Measurements from ENCODE around the gene ARHGAP26. TPM values are rescaled to one million over a fixed set of nuclear protein-coding genes. Genes with fewer than 3 reads are reported as not detected.

The ARHGAP26 gene
- total and polyA plus RNA-seq, 2 donors, result 15.1 to 16.2 TPM

DNA sequence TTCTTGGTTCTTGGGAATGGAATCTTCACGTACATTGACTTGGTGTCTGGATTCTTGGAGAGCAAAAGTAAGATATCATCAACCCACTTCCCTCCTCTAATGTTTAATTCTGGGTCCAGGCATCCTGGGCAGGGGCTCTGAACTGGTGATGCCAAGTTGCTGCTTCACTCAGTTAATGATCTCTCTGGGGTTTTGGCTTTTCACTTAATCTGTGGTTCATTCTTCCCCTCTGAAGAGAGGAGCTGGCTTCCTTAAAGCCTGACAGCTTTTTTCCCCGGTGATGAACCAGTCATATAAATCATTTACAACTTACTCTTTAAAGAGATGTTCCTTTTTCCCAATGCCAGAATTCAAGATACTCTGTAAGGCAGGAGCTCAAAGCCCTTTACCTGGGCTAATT lies 65.9 kb downstream of the ARHGAP26 start:
- Histone ChIP-seq H3K9me3 (ENCODE audit: control insufficient read depth in 2 of 2, insufficient read depth in 1 of 2, low read length in 1 of 2) (no peaks in the 10 kb centered on the region), H3K27ac (ENCODE audit: low read depth in 1 of 2, low read length in 1 of 2) (no peak overlapping the region), H3K27me3 (ENCODE audit: control insufficient read depth in 2 of 2, insufficient read depth in 1 of 2, low read length in 1 of 2) (no peaks in the 10 kb centered on the region), H3K4me1 (ENCODE audit: control insufficient read depth in 2 of 2, insufficient read depth in 2 of 2, low read length in 2 of 2) (no peaks in the 10 kb centered on the region), H3K36me3 (ENCODE audit: control insufficient read depth in 2 of 2, insufficient read depth in 2 of 2, low read length in 1 of 2) (no peaks in the 10 kb centered on the region), H3K4me3 (ENCODE audit: low read length in 2 of 2) (no peak overlapping the region)
- 57% methylated on average over 2 of the region's 2 CpGs for WGBS
- no peak for DNase-seq (ENCODE audit: low read depth in 6 of 9, low spot score in 9 of 9)

- Histone ChIP-seq H3K27ac (ENCODE audit: low read depth in 1 of 2, low read length in 1 of 2) (peak overlapping the region in 1 of 2 donors; percentile 2), H3K36me3 (ENCODE audit: control insufficient read depth in 2 of 2, insufficient read depth in 2 of 2, low read length in 1 of 2) (no peaks in the 10 kb centered on the region), H3K9me3 (ENCODE audit: control insufficient read depth in 2 of 2, insufficient read depth in 1 of 2, low read length in 1 of 2) (no peaks in the 10 kb centered on the region), H3K4me3 (ENCODE audit: low read length in 2 of 2) (no peak overlapping the region), H3K4me1 (ENCODE audit: control insufficient read depth in 2 of 2, insufficient read depth in 2 of 2, low read length in 2 of 2) (no peaks in the 10 kb centered on the region), H3K27me3 (ENCODE audit: control insufficient read depth in 2 of 2, insufficient read depth in 1 of 2, low read length in 1 of 2) (no peaks in the 10 kb centered on the region)
- 90% methylated on average over 8 of the region's 8 CpGs for WGBS
- no peak for DNase-seq (ENCODE audit: low read depth in 6 of 9, low spot score in 9 of 9)
These were observed 67.0 kb downstream of the ARHGAP26 start for GRCh38 chr5:142837081-142837725.

GRCh38 chr5:142838845-142839244 lies 68.7 kb downstream of the ARHGAP26 start:
- Histone ChIP-seq H3K4me1 (ENCODE audit: control insufficient read depth in 2 of 2, insufficient read depth in 2 of 2, low read length in 2 of 2) (no peaks in the 10 kb centered on the region), H3K36me3 (ENCODE audit: control insufficient read depth in 2 of 2, insufficient read depth in 2 of 2, low read length in 1 of 2) (no peaks in the 10 kb centered on the region), H3K9me3 (ENCODE audit: control insufficient read depth in 2 of 2, insufficient read depth in 1 of 2, low read length in 1 of 2) (no peaks in the 10 kb centered on the region), H3K27ac (ENCODE audit: low read depth in 1 of 2, low read length in 1 of 2) (no peak overlapping the region), H3K27me3 (ENCODE audit: control insufficient read depth in 2 of 2, insufficient read depth in 1 of 2, low read length in 1 of 2) (no peaks in the 10 kb centered on the region), H3K4me3 (ENCODE audit: low read length in 2 of 2) (no peak overlapping the region)
- DNase-seq (ENCODE audit: low read depth in 6 of 9, low spot score in 9 of 9), result no peak
- WGBS, result 95% methylated on average over 5 of the region's 5 CpGs

DNA sequence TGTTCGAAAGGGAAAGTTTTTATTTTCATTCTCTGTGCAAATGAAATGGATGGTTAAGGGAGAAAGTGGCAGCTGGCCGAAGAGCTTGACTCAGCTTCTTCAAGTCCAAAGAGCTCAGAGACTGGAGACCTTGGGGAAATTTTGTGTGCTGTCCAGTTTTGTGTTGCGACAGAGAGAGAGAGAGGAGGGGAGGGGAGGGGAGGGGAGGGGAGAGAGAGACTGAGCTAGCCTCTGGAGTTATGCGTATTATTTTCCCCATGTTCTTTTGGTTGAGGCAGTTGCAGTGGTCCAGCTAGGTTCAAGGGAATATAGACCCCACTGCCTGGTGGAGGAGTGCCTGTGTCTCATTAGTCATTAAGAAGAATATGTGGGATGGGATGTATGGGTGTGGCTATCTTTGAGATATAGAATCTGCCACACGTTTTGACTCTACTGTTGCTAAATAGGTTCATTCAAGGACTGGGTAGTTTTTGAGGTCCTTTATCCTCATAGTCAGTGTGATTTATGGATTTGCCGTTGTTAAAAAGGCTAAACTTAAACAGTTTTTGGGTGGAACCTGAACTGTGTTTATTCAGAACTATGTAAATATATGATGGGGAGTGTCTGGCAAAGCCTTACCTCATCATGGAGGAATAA lies 69.7 kb downstream of the ARHGAP26 start:
- Histone ChIP-seq H3K4me3 (ENCODE audit: low read length in 2 of 2) (no peak overlapping the region), H3K27ac (ENCODE audit: low read depth in 1 of 2, low read length in 1 of 2) (no peak overlapping the region)
- 93% methylated on average over 6 of the region's 6 CpGs for WGBS

DNA sequence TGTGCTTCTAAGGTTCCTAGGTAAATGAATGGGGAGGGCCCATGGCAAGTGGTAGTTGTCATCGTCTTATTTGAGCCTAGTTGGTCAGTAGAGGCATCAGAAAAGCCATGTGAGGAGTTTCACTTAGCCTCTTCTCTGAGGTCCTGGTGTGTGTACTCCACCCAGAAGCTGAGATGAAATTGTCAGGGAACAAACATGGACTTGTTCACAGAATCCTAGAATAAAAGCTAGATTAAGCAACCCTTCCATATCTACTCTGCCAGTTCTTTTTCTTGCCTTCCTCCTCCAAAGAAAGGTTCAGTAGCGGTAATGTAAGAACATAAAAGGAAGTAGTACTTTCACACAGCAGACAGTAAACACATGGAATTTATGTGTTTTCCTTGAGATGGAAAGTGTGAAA lies 70.4 kb downstream of the ARHGAP26 start:
- Histone ChIP-seq H3K9me3 (ENCODE audit: control insufficient read depth in 2 of 2, insufficient read depth in 1 of 2, low read length in 1 of 2) (no peaks in the 10 kb centered on the region), H3K4me1 (ENCODE audit: control insufficient read depth in 2 of 2, insufficient read depth in 2 of 2, low read length in 2 of 2) (peaks cover 2 to 11% of the 10 kb centered on the region in 2 donors), H3K27me3 (ENCODE audit: control insufficient read depth in 2 of 2, insufficient read depth in 1 of 2, low read length in 1 of 2) (no peaks in the 10 kb centered on the region), H3K27ac (ENCODE audit: low read depth in 1 of 2, low read length in 1 of 2) (no peak overlapping the region), H3K36me3 (ENCODE audit: control insufficient read depth in 2 of 2, insufficient read depth in 2 of 2, low read length in 1 of 2) (no peaks in the 10 kb centered on the region), H3K4me3 (ENCODE audit: low read length in 2 of 2) (no peak overlapping the region)
- DNase-seq (ENCODE audit: low read depth in 6 of 9, low spot score in 9 of 9), result no peak
- 97% methylated on average over 2 of the region's 2 CpGs for WGBS

More for the DNA sequence above, 69.7 kb downstream of the ARHGAP26 start:
- Histone ChIP-seq H3K9me3 (ENCODE audit: control insufficient read depth in 2 of 2, insufficient read depth in 1 of 2, low read length in 1 of 2) (no peaks in the 10 kb centered on the region), H3K4me1 (ENCODE audit: control insufficient read depth in 2 of 2, insufficient read depth in 2 of 2, low read length in 2 of 2) (peaks cover 0 to 4% of the 10 kb centered on the region in 2 donors), H3K27me3 (ENCODE audit: control insufficient read depth in 2 of 2, insufficient read depth in 1 of 2, low read length in 1 of 2) (no peaks in the 10 kb centered on the region), H3K36me3 (ENCODE audit: control insufficient read depth in 2 of 2, insufficient read depth in 2 of 2, low read length in 1 of 2) (no peaks in the 10 kb centered on the region)
- no peak for DNase-seq (ENCODE audit: low read depth in 6 of 9, low spot score in 9 of 9)

DNA sequence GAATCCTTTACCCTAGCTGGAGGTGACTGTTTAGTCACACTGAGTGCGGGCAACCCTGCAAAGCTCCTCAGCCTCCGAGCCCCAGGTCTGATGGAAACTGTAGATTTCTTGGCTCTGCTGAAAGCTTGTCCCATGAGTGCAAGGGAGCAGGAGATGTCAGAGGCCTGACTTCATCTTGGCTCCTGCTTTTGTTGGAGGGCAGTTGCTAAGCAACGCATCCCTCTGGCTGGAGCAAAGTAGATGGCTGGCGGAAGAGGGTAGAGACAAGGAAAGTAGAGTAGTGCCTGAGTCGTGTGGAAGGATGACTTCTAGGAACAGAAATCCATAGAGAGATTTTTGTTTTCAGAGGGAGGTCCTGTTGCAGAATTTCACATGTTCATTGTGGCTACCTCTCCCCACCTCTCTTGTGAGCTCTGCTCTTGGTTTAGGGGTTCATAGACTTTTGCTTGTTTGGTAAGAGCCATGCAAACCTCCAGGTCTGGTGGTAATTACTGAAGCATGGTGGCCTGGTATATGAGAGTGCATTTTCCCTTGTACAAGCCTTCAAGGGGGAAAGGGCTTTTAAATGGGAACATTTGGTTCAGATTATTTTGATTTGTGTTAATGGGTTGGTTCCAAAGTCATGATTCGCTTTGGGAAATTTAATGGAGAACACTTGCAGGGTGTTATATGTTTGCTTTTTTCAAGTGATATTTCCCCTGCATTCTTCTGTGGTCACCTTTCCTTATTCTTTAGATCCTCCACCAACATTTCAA lies 71.5 kb downstream of the ARHGAP26 start:
- no peak overlapping the region for H3K27ac ChIP-seq (ENCODE audit: low read depth in 1 of 2, low read length in 1 of 2)
- no peak overlapping the region for H3K4me3 ChIP-seq (ENCODE audit: low read length in 2 of 2)
- no peaks in the 10 kb centered on the region for H3K27me3 ChIP-seq (ENCODE audit: control insufficient read depth in 2 of 2, insufficient read depth in 1 of 2, low read length in 1 of 2)
- no peaks in the 10 kb centered on the region for H3K36me3 ChIP-seq (ENCODE audit: control insufficient read depth in 2 of 2, insufficient read depth in 2 of 2, low read length in 1 of 2)
- no peak for DNase-seq (ENCODE audit: low read depth in 6 of 9, low spot score in 9 of 9)
- H3K9me3 ChIP-seq (ENCODE audit: control insufficient read depth in 2 of 2, insufficient read depth in 1 of 2, low read length in 1 of 2), result no peaks in the 10 kb centered on the region
- 97% methylated on average over 6 of the region's 6 CpGs for WGBS
- H3K4me1 ChIP-seq (ENCODE audit: control insufficient read depth in 2 of 2, insufficient read depth in 2 of 2, low read length in 2 of 2), result peaks cover 5 to 19% of the 10 kb centered on the region in 2 donors

DNA sequence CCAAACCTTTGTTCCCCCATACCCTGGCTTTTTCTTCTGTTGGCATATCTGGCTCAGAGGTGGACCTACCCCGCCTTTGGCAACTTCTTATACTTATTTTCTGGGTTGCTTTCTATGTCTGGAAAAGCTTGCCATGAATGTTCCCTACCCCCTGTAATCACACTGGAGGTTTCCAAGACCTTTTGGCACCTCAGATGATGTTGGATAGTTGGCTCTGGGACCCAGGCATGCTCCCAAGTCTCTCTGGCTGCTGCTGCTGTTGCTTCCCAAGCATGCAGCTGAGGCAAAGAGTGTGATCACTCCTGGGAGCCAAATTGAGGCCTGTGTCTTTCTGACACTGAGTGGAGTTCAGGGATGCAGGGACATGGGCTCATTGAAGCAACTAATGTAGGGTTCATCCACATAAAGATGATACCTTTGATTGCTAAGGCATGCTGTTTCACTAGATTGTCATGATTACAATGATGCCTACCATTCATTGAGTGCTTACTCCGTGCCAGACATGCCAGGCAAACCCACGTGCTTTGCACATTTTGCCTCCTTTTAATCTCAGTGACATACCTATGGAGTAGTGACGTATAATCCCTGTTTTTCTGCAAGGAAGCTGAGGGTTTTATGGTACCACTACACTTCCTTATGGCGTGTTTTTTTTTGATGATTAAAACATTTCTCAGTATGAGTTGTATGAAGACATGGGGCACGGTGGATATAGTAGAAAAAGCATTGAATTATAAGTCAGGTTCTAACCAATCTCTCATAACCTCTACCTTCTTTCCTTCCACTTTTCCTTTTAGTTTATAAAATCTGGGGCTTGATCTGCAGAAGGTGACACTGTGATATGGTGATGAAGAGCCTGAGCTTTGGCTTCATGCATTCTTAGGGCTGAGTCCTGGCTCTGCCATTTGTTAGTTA lies 73.1 kb downstream of the ARHGAP26 start:
- H3K27me3 ChIP-seq (ENCODE audit: control insufficient read depth in 2 of 2, insufficient read depth in 1 of 2, low read length in 1 of 2), result no peaks in the 10 kb centered on the region
- 95% methylated on average over 6 of the region's 6 CpGs for WGBS
- H3K4me1 ChIP-seq (ENCODE audit: control insufficient read depth in 2 of 2, insufficient read depth in 2 of 2, low read length in 2 of 2), result peaks cover 5 to 21% of the 10 kb centered on the region in 2 donors
- DNase-seq (ENCODE audit: low read depth in 6 of 9, low spot score in 9 of 9), result no peak
- no peaks in the 10 kb centered on the region for H3K36me3 ChIP-seq (ENCODE audit: control insufficient read depth in 2 of 2, insufficient read depth in 2 of 2, low read length in 1 of 2)
- H3K4me3 ChIP-seq (ENCODE audit: low read length in 2 of 2), result no peak overlapping the region
- H3K9me3 ChIP-seq (ENCODE audit: control insufficient read depth in 2 of 2, insufficient read depth in 1 of 2, low read length in 1 of 2), result no peaks in the 10 kb centered on the region
- no peak overlapping the region for H3K27ac ChIP-seq (ENCODE audit: low read depth in 1 of 2, low read length in 1 of 2)

- Histone ChIP-seq H3K4me3 (ENCODE audit: low read length in 2 of 2) (no peak overlapping the region), H3K4me1 (ENCODE audit: control insufficient read depth in 2 of 2, insufficient read depth in 2 of 2, low read length in 2 of 2) (peaks cover 5 to 21% of the 10 kb centered on the region in 2 donors), H3K9me3 (ENCODE audit: control insufficient read depth in 2 of 2, insufficient read depth in 1 of 2, low read length in 1 of 2) (no peaks in the 10 kb centered on the region), H3K36me3 (ENCODE audit: control insufficient read depth in 2 of 2, insufficient read depth in 2 of 2, low read length in 1 of 2) (no peaks in the 10 kb centered on the region), H3K27ac (ENCODE audit: low read depth in 1 of 2, low read length in 1 of 2) (peak overlapping the region in 1 of 2 donors; percentile 1), H3K27me3 (ENCODE audit: control insufficient read depth in 2 of 2, insufficient read depth in 1 of 2, low read length in 1 of 2) (no peaks in the 10 kb centered on the region)
- WGBS, result 81% methylated on average over 7 of the region's 7 CpGs
- no peak for DNase-seq (ENCODE audit: low read depth in 6 of 9, low spot score in 9 of 9)
These were observed 74.7 kb downstream of the ARHGAP26 start for GRCh38 chr5:142844866-142845265.
